Head of caudate nucleus (tissue), 42 donors: Measurements from ENCODE around the gene ATN1.

ENCODE experiments used
- DNase-seq, 42 donors: peaks; one replicate each; pipeline versions ENCODE4 v3.0.0 to v3.0.0-alpha.2; 2020 to 2021; ENCODE audit warnings: mixed read lengths in 7 of 42
- intact Hi-C: fragments of 100-400 bp; cut with DNase I; formaldehyde crosslinking; loops from one replicate; pipeline ENCODE4 v1.15.0; 2022

The ATN1 gene

DNA sequence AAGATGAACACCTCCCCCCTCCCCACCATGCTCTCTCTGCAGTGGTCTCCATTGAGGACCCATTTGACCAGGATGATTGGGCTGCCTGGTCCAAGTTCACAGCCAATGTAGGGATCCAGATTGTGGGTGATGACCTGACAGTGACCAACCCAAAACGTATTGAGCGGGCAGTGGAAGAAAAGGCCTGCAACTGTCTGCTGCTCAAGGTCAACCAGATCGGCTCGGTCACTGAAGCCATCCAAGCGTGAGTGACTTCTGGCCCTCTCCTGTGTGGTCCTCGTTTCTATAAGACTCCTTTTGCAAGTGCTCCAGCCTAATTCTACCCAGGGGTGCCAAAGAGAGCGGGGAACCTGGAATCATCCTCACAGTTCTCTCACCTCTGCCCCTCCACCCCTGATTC, 6.2 kb upstream of the ATN1 start:
- intact Hi-C loops, result no loop called here
- peak in 1 of 42 donors; percentile 2 for DNase-seq

DNA sequence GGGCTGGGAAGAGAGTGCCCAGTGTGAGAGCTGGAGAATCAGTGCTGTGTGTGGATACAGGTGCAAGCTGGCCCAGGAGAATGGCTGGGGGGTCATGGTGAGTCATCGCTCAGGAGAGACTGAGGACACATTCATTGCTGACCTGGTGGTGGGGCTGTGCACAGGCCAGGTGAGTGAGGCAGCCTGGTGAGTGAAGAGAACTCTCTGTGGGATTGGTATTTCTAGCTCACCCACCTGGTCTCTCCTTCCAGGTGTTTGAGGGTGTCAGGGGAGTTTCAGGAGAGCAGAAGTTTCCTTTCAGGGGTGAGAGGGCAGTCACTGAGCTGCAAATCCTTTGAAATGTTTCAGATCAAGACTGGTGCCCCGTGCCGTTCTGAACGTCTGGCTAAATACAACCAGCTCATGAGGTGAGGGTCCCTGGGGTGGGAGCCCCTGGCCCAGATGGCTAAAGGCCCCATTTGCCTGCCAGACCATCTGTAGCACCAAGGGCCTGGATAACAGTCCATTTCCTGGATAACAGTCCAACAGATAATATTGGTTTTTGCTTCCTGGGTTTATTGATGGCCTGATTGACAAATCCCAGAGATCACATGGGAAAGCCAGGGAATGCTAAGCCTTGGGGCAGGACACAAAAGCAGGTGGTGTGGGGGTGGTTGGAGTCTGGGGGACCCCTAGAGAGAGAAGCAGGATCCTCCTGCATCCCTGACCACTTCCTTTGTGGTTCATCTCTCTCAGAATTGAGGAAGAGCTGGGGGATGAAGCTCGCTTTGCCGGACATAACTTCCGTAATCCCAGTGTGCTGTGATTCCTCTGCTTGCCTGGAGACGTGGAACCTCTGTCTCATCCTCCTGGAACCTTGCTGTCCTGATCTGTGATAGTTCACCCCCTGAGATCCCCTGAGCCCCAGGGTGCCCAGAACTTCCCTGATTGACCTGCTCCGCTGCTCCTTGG, 5.5 kb upstream of the ATN1 start:
- intact Hi-C loops, result no loop called here
- DNase-seq, result no peak

DNA sequence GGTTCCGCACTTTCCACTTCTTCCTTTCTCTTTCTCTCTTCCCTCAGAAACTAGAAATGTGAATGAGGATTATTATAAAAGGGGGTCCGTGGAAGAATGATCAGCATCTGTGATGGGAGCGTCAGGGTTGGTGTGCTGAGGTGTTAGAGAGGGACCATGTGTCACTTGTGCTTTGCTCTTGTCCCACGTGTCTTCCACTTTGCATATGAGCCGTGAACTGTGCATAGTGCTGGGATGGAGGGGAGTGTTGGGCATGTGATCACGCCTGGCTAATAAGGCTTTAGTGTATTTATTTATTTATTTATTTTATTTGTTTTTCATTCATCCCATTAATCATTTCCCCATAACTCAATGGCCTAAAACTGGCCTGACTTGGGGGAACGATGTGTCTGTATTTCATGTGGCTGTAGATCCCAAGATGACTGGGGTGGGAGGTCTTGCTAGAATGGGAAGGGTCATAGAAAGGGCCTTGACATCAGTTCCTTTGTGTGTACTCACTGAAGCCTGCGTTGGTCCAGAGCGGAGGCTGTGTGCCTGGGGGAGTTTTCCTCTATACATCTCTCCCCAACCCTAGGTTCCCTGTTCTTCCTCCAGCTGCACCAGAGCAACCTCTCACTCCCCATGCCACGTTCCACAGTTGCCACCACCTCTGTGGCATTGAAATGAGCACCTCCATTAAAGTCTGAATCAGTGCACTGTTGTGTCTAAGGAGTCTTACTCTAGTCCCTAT, 4.6 kb upstream of the ATN1 start:
- DNase-seq, result no peak

DNA sequence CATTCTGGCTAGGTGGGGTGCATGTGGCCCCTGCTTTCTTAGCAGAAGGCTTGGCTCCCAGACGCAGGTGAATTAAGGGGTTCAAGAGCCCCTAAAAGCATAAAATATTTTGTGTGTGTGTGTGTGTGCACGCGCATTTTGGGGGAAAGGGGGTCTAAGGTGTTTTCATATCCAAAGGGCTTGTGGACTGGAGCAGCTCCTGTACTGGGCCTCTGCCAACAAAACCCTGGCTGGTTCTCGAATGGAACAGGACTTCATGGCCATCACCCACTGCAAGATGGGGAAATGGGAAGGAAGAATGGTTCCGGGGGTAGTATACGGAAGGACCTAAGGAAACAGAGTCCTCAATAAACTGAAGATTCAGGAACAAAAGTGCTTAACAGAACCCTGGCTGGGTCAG, 3.9 kb upstream of the ATN1 start:
- intact Hi-C loops, result no loop called here
- no peak for DNase-seq

More for the DNA sequence above, 4.6 kb upstream of the ATN1 start:
- intact Hi-C loops, result no loop called here

DNA sequence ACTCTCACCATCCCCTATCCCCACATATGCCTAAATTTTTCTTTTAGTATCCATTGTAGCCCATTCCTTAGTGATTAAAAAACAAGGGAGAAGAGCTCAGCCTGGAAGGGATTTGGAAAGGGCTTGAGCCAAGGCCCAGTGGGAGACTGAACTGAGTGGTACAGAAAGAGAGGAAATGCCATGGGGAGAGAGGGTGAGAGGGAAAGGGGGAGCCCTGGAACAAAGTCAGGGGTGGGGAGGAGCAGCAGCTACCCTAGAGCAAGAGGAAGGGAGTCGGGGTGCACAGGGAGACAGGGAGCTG, 2.6 kb upstream of the ATN1 start:
- DNase-seq, result no peak
- intact Hi-C loops, result no loop called here

DNA sequence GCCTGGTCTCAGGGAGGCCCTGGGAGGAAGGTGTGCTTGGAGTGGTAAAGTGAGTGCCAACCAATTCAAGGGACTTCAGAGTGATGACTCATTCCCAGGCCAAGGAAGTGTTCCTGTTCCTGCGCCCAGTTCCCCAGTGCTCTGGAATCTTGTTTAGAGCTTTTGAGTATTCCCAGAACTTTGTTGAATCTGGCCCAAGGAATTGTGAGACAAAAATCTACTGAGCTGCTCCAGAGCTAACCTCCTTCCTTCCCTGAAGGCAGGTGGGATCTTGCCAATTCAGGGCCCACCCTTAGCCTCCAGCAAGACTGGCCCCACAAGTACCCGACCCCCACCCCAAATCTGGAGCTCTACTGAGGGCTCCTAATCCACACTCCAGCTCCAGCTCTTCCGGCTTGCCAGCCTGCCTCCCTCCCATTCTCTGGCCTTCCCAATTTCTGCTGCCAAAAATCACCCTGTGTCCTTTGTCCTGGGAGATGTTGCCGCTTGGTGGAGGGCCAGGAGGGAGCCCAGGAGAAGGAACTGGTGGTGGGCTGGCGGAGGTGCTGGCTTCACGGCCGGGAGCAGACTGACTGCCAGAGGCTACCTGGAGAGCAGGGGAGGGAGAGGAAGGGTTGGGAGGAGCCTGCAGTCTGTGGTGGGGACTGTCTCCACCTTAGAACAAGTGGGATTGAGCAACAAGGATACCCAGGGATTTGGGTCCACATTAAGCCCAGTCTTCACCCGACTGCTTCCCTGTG, 2.0 kb upstream of the ATN1 start:
- intact Hi-C loops, result no loop called here
- DNase-seq, result peak in 31 of 42 donors; percentile 39 to 80 (median 61)

DNA sequence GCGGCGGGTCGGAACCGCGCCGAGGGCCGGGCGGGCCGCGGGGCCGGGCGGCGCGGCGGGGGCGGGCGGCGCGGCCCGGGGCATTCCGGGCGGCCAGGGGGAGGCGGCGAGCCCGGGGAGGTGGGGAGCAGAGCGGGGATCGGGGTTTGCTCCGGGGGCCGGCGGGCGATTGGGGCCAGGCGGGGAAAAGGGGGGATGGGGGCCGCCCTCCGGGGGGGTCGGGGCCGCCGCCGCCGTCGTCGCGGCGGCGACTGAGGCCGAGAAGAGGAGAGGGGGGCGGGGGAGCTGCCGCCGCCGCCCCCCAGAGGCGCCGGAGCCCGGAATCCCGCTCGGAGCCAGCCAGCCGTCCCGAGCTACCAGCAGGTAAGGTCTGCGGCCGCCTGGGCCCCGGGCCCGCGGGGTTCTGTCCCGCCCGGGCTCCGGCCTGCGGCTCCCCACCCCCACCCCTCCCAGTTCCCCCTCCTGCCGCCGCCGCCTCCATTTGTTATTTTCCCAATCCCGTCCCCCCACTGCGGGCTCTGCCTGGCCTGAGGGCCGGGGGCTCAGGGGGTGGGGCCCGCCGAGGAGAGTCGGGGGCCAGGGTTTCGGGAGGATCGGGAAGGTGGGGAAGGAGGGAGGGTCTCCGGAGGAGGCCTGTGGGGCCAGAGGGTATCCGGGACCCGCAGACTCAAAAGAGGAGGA, 403 bp downstream of the ATN1 start:
- peak in 7 of 42 donors; percentile 17 to 59 (median 53) for DNase-seq

DNA sequence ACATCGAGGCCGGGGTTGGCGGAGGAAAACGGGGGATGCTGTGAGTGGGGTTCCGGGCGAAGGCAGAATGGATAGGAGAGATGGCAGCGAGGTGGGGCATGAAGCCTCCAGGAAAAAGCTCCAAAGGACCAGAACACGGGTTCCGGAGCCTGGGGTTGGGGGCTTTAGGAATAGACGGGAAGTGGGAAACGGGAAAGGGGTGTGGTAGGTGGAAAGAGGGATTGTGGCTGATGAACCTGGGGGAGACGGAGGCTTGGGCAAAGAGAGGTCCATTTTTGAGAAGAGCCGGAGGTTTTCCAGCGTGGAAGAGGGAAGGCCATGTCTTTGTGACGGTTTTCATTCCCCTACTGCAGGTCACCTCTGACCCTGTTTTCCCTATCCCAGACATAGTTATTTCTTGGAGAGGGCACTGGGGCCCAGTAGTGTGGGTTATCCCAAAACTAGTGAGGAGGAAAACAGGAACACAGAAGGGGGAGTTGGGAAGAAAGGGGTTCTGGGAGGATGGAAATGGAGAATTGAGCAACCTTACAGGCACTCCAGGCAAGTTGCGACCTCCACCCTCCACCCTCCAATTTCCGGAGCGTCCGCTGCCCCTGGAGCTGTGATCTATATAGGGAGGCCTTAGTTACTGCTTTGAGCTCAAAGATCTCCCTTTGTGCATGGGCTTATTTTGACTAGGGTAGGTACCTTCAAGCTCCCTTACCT, 1.1 kb downstream of the ATN1 start:
- DNase-seq, result peak in 8 of 42 donors; percentile 40 to 64 (median 48)

More for the DNA sequence above, 403 bp downstream of the ATN1 start:
- intact Hi-C loops, result no loop called here

DNA sequence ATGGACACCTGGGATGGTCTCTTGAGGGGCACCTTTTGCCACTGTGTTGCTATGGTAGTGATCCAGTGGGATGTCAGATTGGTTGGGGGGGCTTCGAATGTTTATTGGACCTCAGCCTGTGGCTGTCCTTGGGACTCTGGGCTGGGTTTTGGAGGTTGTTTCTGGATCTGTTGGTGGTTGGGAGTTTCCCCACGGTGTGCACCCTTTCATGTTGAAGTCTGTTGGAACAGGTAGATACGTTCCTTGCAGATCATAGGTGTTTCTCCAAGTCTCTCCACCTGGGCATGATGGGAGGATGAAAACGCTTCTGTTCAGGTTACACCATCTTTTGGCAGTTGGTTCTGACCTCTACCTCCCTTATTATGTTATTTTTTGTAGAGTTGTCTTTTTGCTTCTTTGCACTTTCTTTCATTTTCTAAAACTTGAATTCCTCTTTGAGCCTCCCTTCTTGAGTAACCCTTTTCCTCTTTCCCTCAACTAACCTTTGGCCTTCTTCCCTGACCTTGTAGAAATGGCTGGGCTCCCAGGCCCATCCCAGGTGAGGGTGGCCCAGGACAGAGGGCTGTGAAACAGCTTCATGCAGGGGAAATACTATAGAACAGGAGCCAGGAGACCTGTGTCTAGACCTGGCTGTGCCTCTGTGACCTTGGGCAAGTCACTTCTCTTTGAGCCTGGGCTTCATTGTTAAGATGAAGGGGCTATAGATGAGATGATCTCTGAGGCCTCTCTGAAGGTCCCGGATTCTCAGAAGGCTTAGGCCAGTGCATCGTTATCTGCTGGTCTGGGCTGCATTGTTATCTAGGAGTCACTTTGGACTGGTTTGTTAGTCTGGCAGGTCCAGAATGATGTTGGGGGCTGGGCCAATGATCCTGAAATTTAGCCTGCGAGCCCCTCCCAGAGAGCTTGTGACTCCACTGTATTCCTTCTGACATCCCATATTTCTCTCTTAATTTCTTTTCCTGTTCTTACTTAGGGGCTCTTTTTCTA, 2.0 kb downstream of the ATN1 start:
- DNase-seq, result no peak
- intact Hi-C loops, result no loop called here

More for the DNA sequence above, 1.1 kb downstream of the ATN1 start:
- intact Hi-C loops, result no loop called here

DNA sequence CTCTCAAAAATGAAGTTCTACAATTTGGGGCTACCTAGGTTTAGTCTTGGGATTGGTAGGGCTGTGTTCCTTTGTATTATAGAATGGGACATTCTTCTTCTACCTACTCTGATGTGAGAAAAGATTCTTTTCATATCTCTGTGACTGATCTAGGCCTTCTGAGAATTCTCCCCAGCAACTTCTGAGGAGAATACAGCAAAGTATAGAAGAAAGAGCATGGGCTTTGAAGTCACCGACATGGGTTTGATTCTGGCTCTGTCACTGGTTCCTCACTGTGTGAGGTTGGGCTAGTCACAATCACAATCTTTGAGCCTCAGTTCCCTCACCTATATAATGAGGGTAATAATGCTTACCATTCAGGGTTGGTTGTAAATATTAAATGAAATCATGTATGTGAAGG, 5.0 kb downstream of the ATN1 start:
- intact Hi-C loops, result no loop called here
- DNase-seq, result no peak

DNA sequence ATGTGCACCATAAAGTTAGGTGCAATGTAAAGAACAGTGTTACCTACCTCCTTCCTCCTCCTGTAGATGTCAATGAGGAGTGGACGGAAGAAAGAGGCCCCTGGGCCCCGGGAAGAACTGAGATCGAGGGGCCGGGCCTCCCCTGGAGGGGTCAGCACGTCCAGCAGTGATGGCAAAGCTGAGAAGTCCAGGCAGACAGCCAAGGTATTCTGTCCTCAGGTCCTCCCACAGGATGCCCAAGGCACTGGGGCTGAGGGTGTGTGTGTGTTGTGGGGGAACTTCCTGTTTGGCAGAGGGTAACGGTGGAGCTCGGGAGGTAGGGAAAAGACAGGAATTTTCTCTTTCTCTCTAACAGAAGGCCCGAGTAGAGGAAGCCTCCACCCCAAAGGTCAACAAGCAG, 6.4 kb downstream of the ATN1 start:
- intact Hi-C loops, result no loop called here
- no peak for DNase-seq

DNA sequence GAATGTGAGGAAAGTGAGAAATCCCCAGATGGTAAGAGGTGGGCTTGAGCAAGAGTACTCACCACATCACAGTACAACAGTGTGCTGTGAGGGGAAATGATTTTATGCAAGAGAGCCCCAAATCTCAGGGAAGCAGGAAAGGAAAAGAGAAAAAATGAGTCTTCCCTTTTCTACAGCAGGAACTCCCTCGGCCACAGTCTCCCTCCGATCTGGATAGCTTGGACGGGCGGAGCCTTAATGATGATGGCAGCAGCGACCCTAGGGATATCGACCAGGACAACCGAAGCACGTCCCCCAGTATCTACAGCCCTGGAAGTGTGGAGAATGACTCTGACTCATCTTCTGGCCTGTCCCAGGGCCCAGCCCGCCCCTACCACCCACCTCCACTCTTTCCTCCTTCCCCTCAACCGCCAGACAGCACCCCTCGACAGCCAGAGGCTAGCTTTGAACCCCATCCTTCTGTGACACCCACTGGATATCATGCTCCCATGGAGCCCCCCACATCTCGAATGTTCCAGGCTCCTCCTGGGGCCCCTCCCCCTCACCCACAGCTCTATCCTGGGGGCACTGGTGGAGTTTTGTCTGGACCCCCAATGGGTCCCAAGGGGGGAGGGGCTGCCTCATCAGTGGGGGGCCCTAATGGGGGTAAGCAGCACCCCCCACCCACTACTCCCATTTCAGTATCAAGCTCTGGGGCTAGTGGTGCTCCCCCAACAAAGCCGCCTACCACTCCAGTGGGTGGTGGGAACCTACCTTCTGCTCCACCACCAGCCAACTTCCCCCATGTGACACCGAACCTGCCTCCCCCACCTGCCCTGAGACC, 7.8 kb downstream of the ATN1 start:
- intact Hi-C loops, result no loop called here
- no peak for DNase-seq

DNA sequence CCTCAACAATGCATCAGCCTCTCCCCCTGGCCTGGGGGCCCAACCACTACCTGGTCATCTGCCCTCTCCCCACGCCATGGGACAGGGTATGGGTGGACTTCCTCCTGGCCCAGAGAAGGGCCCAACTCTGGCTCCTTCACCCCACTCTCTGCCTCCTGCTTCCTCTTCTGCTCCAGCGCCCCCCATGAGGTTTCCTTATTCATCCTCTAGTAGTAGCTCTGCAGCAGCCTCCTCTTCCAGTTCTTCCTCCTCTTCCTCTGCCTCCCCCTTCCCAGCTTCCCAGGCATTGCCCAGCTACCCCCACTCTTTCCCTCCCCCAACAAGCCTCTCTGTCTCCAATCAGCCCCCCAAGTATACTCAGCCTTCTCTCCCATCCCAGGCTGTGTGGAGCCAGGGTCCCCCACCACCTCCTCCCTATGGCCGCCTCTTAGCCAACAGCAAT, 8.5 kb downstream of the ATN1 start:
- intact Hi-C loops, result no loop called here
- no peak for DNase-seq

DNA sequence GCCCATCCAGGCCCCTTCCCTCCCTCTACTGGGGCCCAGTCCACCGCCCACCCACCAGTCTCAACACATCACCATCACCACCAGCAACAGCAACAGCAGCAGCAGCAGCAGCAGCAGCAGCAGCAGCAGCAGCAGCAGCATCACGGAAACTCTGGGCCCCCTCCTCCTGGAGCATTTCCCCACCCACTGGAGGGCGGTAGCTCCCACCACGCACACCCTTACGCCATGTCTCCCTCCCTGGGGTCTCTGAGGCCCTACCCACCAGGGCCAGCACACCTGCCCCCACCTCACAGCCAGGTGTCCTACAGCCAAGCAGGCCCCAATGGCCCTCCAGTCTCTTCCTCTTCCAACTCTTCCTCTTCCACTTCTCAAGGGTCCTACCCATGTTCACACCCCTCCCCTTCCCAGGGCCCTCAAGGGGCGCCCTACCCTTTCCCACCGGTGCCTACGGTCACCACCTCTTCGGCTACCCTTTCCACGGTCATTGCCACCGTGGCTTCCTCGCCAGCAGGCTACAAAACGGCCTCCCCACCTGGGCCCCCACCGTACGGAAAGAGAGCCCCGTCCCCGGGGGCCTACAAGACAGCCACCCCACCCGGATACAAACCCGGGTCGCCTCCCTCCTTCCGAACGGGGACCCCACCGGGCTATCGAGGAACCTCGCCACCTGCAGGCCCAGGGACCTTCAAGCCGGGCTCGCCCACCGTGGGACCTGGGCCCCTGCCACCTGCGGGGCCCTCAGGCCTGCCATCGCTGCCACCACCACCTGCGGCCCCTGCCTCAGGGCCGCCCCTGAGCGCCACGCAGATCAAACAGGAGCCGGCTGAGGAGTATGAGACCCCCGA, 9.1 kb downstream of the ATN1 start:
- peak in 7 of 42 donors; percentile 20 to 72 (median 40) for DNase-seq
- intact Hi-C loops, result no loop called here

DNA sequence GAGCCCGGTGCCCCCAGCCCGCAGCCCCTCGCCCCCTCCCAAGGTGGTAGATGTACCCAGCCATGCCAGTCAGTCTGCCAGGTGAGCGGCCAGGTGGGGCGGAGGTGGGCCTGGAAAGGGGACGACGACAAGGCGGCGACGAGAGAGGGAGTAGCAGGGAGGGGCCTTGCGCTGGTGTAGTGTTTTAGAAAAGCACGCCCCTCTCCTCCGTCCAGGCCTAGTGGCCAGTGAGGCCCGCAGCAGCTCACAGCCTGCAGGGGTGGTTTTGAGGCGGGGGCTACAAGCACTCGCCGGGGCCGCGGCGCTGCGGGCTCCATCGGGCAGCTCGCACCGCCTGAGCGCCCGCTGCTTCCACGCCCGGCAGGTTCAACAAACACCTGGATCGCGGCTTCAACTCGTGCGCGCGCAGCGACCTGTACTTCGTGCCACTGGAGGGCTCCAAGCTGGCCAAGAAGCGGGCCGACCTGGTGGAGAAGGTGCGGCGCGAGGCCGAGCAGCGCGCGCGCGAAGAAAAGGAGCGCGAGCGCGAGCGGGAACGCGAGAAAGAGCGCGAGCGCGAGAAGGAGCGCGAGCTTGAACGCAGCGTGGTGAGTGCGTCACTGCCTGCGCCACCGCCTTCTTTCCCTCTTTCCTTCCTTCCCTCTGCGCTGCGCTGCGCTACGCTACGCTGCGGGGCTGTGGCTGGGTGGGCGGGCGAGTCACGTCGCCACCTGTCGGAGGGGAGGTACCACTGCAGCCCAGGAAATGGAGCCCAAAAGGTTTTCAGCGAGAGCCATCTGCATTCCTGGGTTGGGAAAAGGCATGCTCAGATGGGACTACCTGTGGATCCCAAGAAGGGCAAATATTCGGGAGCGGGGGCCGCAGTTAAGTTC, 10.0 kb downstream of the ATN1 start:
- DNase-seq, result peak; percentile 88 to 98 (median 94)
- intact Hi-C loops, result no loop called here
